Thyroid gland (tissue), 4 donors: ENCODE measurements around the gene TRPC1.

ENCODE experiments used
- CTCF ChIP-seq, 6 experiments: fragments of 200-600 bp in 3 of 6; fragments of 450-650 bp in 3 of 6; sonication (generic) in 3 of 6; IDR thresholded peaks; one replicate each; pipeline ENCODE4 v1.5.1; 2016 to 2019; ENCODE audit warnings: antibody characterized with exemption in 6 of 6, mild to moderate bottlenecking in 2 of 6, inconsistent platforms in 1 of 6, moderate library complexity in 1 of 6
- POLR2A ChIP-seq, 2 donors: fragments of 450-650 bp; IDR thresholded peaks; one replicate each; pipeline ENCODE4 v1.6.1; 2017; ENCODE audit warnings: antibody characterized with exemption in 2 of 2, mild to moderate bottlenecking in 2 of 2, moderate library complexity in 1 of 2

- TF ChIP-seq CTCF (IDR thresholded peaks at IDR 0.05): no peak
- no peak for TF ChIP-seq POLR2A (IDR thresholded peaks at IDR 0.05)
These were observed 71.5 kb downstream of the TRPC1 start for GRCh38 chr3:142795332-142795731.
